Activated gamma-delta T cell treated with anti-CD3 and anti-CD28 coated beads, Interleukin-2, amount 50 U/mL, for 16 hours (primary cell): ENCODE measurements around the gene TOP2B.

Experiments used
- DNase-seq: peaks from one replicate; pipeline ENCODE4 v3.0.0-alpha.2; 2020; ENCODE audit warnings: low read depth

Gene TOP2B

DNA sequence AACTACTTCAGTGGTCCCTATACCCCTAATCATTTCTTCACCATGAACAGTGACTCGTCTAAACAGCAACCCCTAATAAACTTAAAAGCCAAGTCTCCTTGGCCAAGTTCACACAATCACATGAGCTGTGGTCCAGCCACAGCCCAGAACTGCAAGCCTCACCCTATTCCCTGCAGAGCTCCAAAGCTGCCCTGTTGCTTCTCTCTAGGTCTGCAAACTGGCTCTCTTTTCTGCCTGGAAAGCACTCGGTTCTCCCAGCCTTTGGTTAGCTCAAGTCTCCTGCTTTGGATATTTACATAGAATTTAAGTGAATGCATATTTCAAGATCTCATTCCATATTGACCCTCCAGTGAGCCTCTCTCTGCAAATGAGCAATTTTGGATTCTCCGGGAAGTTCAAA lies 107.0 kb downstream of the TOP2B start:
- no peak for DNase-seq

DNA sequence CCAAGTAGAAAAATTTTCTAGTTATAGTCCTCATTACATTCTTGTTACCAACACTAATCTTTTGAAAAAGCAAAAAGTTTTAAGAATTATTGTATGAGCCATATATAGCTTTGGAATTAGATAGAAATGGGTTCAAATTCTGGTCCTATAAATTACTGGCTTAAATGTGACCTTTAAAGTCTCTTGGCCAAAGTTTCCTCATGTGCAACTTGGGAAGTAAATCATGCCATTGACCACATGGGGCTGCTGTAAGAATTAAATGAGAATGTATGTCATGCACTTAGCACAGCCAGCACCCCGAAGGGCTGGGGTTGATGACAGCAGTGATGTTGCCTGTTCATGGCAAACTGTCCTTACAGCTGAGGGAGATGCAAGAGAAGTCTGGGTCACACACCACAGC lies 108.3 kb downstream of the TOP2B start:
- no peak for DNase-seq

DNA sequence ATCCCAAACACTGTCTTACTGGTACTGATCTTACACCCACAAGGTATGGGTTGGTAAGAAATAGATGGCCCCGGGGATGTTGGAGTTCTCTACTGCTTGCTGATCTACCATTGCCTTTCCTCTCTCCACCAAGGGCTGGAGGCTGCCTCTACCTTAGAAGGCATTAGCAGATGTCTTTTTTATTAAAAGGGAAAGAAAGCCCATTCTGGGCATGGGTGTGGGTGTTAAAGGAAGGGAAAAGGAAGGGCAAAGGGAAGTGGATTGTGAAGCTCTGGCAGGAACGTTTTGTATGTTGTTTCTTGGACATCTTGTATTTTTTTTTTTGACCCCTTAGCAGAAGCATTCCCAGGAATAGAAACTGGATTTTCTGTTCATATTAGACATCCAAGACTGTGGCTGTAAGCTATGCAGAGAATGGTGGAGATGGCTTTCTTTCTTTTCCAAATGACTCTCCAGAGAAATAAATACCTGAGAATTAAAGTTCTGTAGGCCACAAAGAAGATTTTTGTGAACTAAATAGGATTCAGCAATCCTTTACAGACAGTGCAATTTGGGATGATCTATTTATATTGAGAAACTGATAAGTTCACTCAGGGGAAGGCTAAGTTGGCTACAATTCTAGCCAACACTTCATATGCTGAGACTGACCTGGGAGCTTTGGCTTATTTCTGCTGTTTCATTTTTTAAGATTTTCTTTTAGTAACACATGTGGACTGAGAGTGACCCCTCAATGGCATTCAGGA lies 108.8 kb downstream of the TOP2B start:
- no peak for DNase-seq

DNA sequence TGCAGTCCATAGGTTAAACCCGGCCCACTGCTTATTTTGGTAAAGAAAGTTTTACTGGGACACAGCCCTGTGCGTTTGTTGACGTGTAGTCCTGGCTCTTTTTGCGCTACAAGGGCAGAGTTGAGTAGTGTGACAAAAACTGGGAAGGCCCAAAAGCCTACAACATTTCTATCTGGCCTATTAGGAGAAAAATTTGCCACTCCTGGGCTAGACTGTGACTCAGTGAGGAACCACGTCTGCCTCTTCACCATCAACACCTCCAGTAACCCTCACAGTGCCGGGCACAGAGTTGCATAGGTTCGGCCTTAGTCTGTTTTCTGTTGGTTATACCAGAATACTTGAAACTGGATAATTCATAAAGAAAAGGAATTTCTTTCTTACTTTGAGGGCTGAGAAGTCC lies 110.3 kb downstream of the TOP2B start:
- DNase-seq: no peak

DNA sequence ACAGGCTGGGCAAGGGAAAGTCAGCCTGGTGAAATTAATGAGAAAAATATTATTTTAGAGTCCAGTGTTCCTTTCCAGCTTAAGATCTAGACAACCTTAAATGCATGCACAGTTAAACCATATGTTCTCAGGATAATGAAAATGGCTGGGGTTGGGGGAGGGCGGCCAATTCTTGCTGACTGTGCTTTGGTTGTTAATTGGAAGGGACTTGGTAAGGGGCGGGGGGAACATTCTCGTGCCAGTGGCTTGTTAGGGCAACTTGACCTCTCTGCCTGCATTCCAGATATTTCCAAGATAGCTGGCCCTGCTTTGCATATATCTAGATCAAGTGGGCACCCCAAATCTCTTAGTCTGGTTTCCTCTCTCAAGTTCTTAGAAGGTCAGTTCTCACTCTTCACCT lies 112.5 kb downstream of the TOP2B start:
- no peak for DNase-seq

DNA sequence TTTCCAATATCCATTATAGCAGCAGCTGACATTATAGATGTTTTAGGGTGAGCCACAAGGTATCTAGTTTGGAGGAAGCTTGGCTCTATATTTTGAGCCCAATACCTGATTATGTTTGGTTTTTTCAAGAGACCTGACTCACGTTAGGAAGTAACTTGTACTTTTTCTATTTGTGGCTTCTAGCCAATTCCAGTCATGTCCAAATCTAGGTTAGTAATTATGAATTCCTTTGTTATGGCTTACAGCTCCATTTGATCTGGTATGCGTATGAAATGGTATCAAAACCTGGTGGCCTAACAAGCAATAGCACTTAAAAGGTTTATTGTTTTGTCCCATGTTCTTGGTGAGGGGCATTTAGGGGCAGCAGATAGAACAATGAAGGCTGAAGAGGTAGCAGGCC lies 115.9 kb downstream of the TOP2B start:
- no peak for DNase-seq

DNA sequence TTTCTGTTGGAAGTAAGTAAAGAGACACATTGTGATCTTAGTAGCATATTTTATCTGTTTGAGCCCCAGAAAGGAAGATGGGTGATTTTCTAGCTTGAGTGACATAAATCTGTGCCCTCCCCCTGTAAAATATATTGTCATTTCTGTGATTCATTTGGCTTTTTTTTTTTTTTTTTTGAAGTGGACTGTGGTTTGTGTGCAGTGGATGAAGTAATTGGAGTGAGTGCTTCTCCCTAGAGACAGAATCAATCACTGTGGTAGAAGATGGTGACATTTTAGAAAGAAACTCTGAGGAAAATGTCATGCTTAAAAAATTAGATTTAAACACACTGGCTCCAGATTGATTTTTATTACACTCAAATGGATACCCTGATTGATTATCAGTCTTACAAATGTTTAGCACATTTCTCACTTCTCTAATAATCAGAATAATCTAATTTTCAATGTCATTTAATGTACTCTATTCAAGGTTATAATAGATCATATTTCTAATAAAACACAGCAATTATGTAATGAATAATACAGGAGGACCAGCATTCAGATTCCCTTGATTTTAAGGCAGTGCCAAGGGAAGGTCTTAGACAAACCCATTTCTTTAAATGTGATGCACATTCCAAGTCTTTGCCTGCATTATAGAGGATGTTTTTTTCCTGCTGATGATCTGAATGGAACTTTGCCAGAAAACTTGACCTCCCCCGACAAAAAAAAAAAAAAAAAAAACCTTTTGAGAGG lies 116.6 kb downstream of the TOP2B start:
- no peak for DNase-seq
